Measurements from ENCODE around the gene ATOX1. TPM values are rescaled to one million over a fixed set of nuclear protein-coding genes. Genes with fewer than 3 reads are reported as not detected.

Gene ATOX1
- total RNA-seq, 1 donor = 52.8 TPM

DNA sequence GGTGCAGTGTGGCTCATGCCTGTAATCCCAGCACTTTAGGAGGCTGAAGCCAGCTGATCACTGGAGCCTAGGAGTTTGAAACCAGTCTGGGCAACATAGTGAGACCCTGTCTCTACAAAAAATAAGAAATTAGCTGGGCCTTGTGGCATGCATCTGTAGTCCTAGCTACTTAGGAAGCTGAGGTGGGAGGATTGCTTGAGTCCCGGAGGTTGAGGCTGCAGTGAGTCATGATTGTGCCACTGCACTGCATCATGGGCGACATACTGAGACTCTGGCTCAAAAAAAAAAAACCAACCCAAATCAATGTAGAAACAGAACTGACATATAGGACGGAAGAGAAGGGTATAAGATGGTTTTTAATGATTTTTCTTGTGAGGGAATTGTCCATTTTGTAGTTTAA lies 41.0 kb upstream of the ATOX1 start:
- peaks cover 50% of the 10 kb centered on the region for H4K20me1 ChIP-seq (ENCODE audit: insufficient read depth, low read length)
- no peak overlapping the region for H3K4me2 ChIP-seq (ENCODE audit: insufficient read depth, low read length)
- H3K79me2 ChIP-seq (ENCODE audit: insufficient read depth, low read length) = peaks cover 61% of the 10 kb centered on the region
- TF ChIP-seq, protein P1, sequence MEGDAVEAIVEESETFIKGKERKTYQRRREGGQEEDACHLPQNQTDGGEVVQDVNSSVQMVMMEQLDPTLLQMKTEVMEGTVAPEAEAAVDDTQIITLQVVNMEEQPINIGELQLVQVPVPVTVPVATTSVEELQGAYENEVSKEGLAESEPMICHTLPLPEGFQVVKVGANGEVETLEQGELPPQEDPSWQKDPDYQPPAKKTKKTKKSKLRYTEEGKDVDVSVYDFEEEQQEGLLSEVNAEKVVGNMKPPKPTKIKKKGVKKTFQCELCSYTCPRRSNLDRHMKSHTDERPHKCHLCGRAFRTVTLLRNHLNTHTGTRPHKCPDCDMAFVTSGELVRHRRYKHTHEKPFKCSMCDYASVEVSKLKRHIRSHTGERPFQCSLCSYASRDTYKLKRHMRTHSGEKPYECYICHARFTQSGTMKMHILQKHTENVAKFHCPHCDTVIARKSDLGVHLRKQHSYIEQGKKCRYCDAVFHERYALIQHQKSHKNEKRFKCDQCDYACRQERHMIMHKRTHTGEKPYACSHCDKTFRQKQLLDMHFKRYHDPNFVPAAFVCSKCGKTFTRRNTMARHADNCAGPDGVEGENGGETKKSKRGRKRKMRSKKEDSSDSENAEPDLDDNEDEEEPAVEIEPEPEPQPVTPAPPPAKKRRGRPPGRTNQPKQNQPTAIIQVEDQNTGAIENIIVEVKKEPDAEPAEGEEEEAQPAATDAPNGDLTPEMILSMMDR (IDR thresholded peaks at IDR 0.05; ENCODE audit: extremely low read depth, low read depth, low read length) = no peak
- H3K36me3 ChIP-seq (ENCODE audit: insufficient read depth, low read length) = peaks cover 91% of the 10 kb centered on the region
- DNase-seq (ENCODE audit: insufficient read length, low spot score, missing footprints) = no peak
- peak overlapping the region; percentile 11 for H3K27ac ChIP-seq (ENCODE audit: low read depth, low read length)
- H3K9me3 ChIP-seq (ENCODE audit: low read depth, low read length) = no peaks in the 10 kb centered on the region
- no peak overlapping the region for H3K4me3 ChIP-seq (ENCODE audit: insufficient read depth, low read length)
- no peaks in the 10 kb centered on the region for H3K27me3 ChIP-seq (ENCODE audit: insufficient read depth, low read length)
- H3K4me1 ChIP-seq (ENCODE audit: insufficient read depth, low read length) = peaks cover 24% of the 10 kb centered on the region
- no peak overlapping the region for H2AFZ ChIP-seq (ENCODE audit: low read length)

DNA sequence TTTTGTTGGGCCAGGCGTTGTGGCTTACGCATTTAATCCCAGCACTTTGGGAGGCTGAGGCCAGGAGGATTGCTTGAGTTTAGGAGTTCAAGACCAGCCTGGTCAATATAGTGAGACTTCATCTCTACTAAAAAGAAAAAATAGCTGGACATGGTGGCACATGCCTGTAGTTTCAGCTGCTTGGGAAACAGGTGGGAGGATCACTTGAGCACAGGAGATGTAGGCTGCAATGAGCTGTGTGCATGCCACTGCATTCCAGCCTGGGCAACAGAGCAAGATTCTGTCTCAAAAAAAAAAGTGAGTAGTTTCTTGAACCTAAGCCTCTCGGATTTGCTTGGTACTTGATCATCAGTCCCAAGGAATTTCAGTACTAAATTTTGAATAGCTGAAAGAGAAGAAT lies 40.2 kb upstream of the ATOX1 start:
- Histone ChIP-seq H3K27ac (ENCODE audit: low read depth, low read length) (no peak overlapping the region), H3K27me3 (ENCODE audit: insufficient read depth, low read length) (no peaks in the 10 kb centered on the region), H4K20me1 (ENCODE audit: insufficient read depth, low read length) (peaks cover 51% of the 10 kb centered on the region), H3K4me2 (ENCODE audit: insufficient read depth, low read length) (no peak overlapping the region), H3K4me3 (ENCODE audit: insufficient read depth, low read length) (no peak overlapping the region), H3K79me2 (ENCODE audit: insufficient read depth, low read length) (peaks cover 66% of the 10 kb centered on the region), H3K4me1 (ENCODE audit: insufficient read depth, low read length) (peaks cover 19% of the 10 kb centered on the region), H2AFZ (ENCODE audit: low read length) (no peak overlapping the region), H3K9me3 (ENCODE audit: low read depth, low read length) (no peaks in the 10 kb centered on the region), H3K36me3 (ENCODE audit: insufficient read depth, low read length) (peaks cover 91% of the 10 kb centered on the region)
- TF ChIP-seq, protein P1 (IDR thresholded peaks at IDR 0.05; ENCODE audit: extremely low read depth, low read depth, low read length) = no peak
- DNase-seq (ENCODE audit: insufficient read length, low spot score, missing footprints) = no peak

DNA sequence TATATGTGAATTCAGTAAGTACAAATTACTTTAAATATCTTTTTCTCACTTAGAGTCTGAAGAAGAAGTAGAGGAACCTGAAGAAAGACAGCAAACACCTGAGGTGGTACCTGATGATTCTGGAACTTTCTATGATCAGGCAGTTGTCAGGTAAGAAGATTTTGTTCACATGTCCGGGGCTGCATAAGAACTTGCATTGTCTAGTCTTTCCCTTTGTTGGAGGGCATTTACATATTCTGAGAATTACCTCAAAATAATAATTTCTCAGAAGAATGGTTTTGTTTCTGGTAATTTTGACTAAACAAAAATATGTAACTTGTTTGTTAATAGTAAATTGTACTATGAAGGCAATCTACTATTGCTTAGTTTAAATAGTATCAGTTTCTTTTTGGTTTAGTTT lies 37.0 kb upstream of the ATOX1 start:
- TF ChIP-seq, protein P1 (IDR thresholded peaks at IDR 0.05; ENCODE audit: extremely low read depth, low read depth, low read length) = no peak

GRCh38 chr5:151793358-151793757 lies 34.9 kb upstream of the ATOX1 start:
- Histone ChIP-seq H3K4me2 (ENCODE audit: insufficient read depth, low read length) (no peak overlapping the region), H2AFZ (ENCODE audit: low read length) (no peak overlapping the region), H3K9me3 (ENCODE audit: low read depth, low read length) (no peaks in the 10 kb centered on the region), H3K4me3 (ENCODE audit: insufficient read depth, low read length) (no peak overlapping the region), H3K27ac (ENCODE audit: low read depth, low read length) (no peak overlapping the region), H4K20me1 (ENCODE audit: insufficient read depth, low read length) (peaks cover 39% of the 10 kb centered on the region), H3K27me3 (ENCODE audit: insufficient read depth, low read length) (no peaks in the 10 kb centered on the region), H3K4me1 (ENCODE audit: insufficient read depth, low read length) (peaks cover 10% of the 10 kb centered on the region), H3K36me3 (ENCODE audit: insufficient read depth, low read length) (peaks cover 82% of the 10 kb centered on the region), H3K79me2 (ENCODE audit: insufficient read depth, low read length) (peaks cover 97% of the 10 kb centered on the region)
- TF ChIP-seq, protein P1 (IDR thresholded peaks at IDR 0.05; ENCODE audit: extremely low read depth, low read depth, low read length) = no peak
- no peak for DNase-seq (ENCODE audit: insufficient read length, low spot score, missing footprints)

More for the DNA sequence above, 37.0 kb upstream of the ATOX1 start:
- H2AFZ ChIP-seq (ENCODE audit: low read length) = no peak overlapping the region
- H3K79me2 ChIP-seq (ENCODE audit: insufficient read depth, low read length) = peaks cover 88% of the 10 kb centered on the region
- no peaks in the 10 kb centered on the region for H3K9me3 ChIP-seq (ENCODE audit: low read depth, low read length)
- peaks cover 51% of the 10 kb centered on the region for H4K20me1 ChIP-seq (ENCODE audit: insufficient read depth, low read length)
- H3K27ac ChIP-seq (ENCODE audit: low read depth, low read length) = no peak overlapping the region
- no peak overlapping the region for H3K4me3 ChIP-seq (ENCODE audit: insufficient read depth, low read length)
- H3K36me3 ChIP-seq (ENCODE audit: insufficient read depth, low read length) = peaks cover 86% of the 10 kb centered on the region
- DNase-seq (ENCODE audit: insufficient read length, low spot score, missing footprints) = no peak
- no peak overlapping the region for H3K4me2 ChIP-seq (ENCODE audit: insufficient read depth, low read length)
- peaks cover 15% of the 10 kb centered on the region for H3K4me1 ChIP-seq (ENCODE audit: insufficient read depth, low read length)
- no peaks in the 10 kb centered on the region for H3K27me3 ChIP-seq (ENCODE audit: insufficient read depth, low read length)

All from osteoblast (primary cell).